GM23338 (cell line): ENCODE results near the gene RORC. TPM values are rescaled to one million over a fixed set of nuclear protein-coding genes. Genes with fewer than 3 reads are reported as not detected.
A peak's percentile ranks its signal among the peaks of the same experiment; 100 is the strongest.

Experiments
- ATAC-seq: fragments of 200-7000 bp; cut with Tn5 transposase; 3 replicates; pipeline ENCODE4 v1.9.1; 2020
- DNase-seq: peaks from one replicate; pipeline ENCODE4 v3.0.0-alpha.2; 2015; ENCODE audit warnings: low spot score
- H2AFZ ChIP-seq: fragments of 200-600 bp; sonication (generic); 2 replicates; pipeline ENCODE4 v1.8.0; 2016; ENCODE audit warnings: antibody characterized with exemption, mild to moderate bottlenecking, moderate library complexity
- H3F3A ChIP-seq: fragments of 200-600 bp; sonication (generic); replicated peaks from 2 replicates; pipeline ENCODE4 v1.8.0; 2017; ENCODE audit warnings: antibody characterized with exemption, mixed run types, low read depth
- H3K27ac ChIP-seq: fragments of 200-600 bp; sonication (generic); 2 replicates; pipeline ENCODE4 v1.6.1; 2016; ENCODE audit warnings: low read depth
- H3K27me3 ChIP-seq: fragments of 200-600 bp; sonication (generic); 2 replicates; pipeline ENCODE4 v1.8.0; 2016; ENCODE audit warnings: mild to moderate bottlenecking, mixed run types, moderate library complexity; ENCODE audit not compliant: insufficient read depth
- H3K36me3 ChIP-seq: fragments of 200-600 bp; sonication (generic); 2 replicates; pipeline ENCODE4 v1.8.0; 2016; ENCODE audit warnings: mild to moderate bottlenecking; ENCODE audit not compliant: insufficient read depth
- H3K4me1 ChIP-seq: fragments of 200-600 bp; sonication (generic); 2 replicates; pipeline ENCODE4 v1.8.0; 2016; ENCODE audit warnings: mild to moderate bottlenecking, moderate library complexity; ENCODE audit not compliant: insufficient read depth
- H3K4me2 ChIP-seq: fragments of 200-600 bp; sonication (generic); 2 replicates; pipeline ENCODE4 v1.7.1; 2017; ENCODE audit warnings: mixed run types
- H3K4me3 ChIP-seq: fragments of 200-600 bp; sonication (generic); 2 replicates; pipeline ENCODE4 v1.6.1; 2016; ENCODE audit warnings: mixed run types
- H3K79me2 ChIP-seq: fragments of 200-600 bp; sonication (generic); replicated peaks from 2 replicates; pipeline ENCODE4 v1.8.0; 2017; ENCODE audit warnings: mild to moderate bottlenecking; ENCODE audit not compliant: insufficient read depth
- H3K9me2 ChIP-seq: fragments of 200-600 bp; sonication (generic); 2 replicates; pipeline ENCODE4 v1.8.0; 2017; ENCODE audit not compliant: insufficient read depth
- H4K20me1 ChIP-seq: fragments of 200-600 bp; sonication (generic); replicated peaks from 2 replicates; pipeline ENCODE4 v1.8.0; 2017; ENCODE audit warnings: mild to moderate bottlenecking; ENCODE audit not compliant: insufficient read depth
- H3K27ac Mint-ChIP-seq: 2 replicates; pipeline ENCODE4 v1.8.0; 2020; ENCODE audit warnings: inconsistent platforms, mild to moderate bottlenecking, moderate library complexity, mixed read lengths
- H3K27me3 Mint-ChIP-seq: 3 replicates; pipeline ENCODE4 v1.8.0; 2022; ENCODE audit warnings: low read depth, mild to moderate bottlenecking, moderate library complexity, mixed read lengths, inconsistent platforms; ENCODE audit not compliant: insufficient read depth, poor library complexity
- H3K36me3 Mint-ChIP-seq: 3 replicates; pipeline ENCODE4 v1.8.0; 2021; ENCODE audit warnings: low read depth, mild to moderate bottlenecking, inconsistent platforms, moderate library complexity, mixed read lengths
- H3K4me1 Mint-ChIP-seq: 3 replicates; pipeline ENCODE4 v1.8.0; 2020; ENCODE audit warnings: mild to moderate bottlenecking, inconsistent platforms, mixed read lengths
- H3K4me3 Mint-ChIP-seq: 3 replicates; pipeline ENCODE4 v1.8.0; 2021; ENCODE audit warnings: moderate library complexity, mild to moderate bottlenecking, inconsistent platforms, mixed read lengths
- H3K9me3 Mint-ChIP-seq: 3 replicates; pipeline ENCODE4 v1.8.0; 2020; ENCODE audit warnings: moderate library complexity, mild to moderate bottlenecking, inconsistent platforms, mixed read lengths
- CREB1 ChIP-seq: fragments of 250-450 bp; sonication (Bioruptor Pico); IDR thresholded peaks from 2 replicates; pipeline ENCODE4 v1.5.0; 2020; ENCODE audit warnings: low read depth, mild to moderate bottlenecking, moderate library complexity
- EZH2 ChIP-seq: fragments of 200-600 bp; sonication (generic); IDR thresholded peaks from one replicate; pipeline ENCODE4 v1.8.0; 2017; ENCODE audit warnings: antibody characterized with exemption, mild to moderate bottlenecking, low read depth; ENCODE audit not compliant: unreplicated experiment
- JUNB ChIP-seq: IDR thresholded peaks from one replicate; pipeline ENCODE4 v1.6.1; 2016; ENCODE audit warnings: antibody characterized with exemption; ENCODE audit not compliant: unreplicated experiment
- NANOG ChIP-seq: IDR thresholded peaks from 2 replicates; pipeline ENCODE4 v1.6.1; 2016; ENCODE audit warnings: antibody characterized with exemption, borderline replicate concordance
- POLR2AphosphoS5 ChIP-seq: IDR thresholded peaks from 2 replicates; pipeline ENCODE4 v1.6.1; 2016; ENCODE audit warnings: antibody characterized with exemption, low read depth
- STAT1 ChIP-seq: IDR thresholded peaks from one replicate; pipeline ENCODE4 v1.6.1; 2016; ENCODE audit warnings: antibody characterized with exemption; ENCODE audit not compliant: unreplicated experiment
- ZNF114 ChIP-seq: fragments of 250-450 bp; sonication (Bioruptor Pico); IDR thresholded peaks from 2 replicates; pipeline ENCODE4 v1.5.0; 2020; ENCODE audit warnings: mild to moderate bottlenecking, moderate library complexity
- ZNF331 ChIP-seq: fragments of 250-450 bp; sonication (Bioruptor Pico); IDR thresholded peaks from 2 replicates; pipeline ENCODE4 v1.5.0; 2020; ENCODE audit warnings: low read depth, mild to moderate bottlenecking, moderate library complexity
- polyA plus RNA-seq: library from polyadenylated mRNA; unstranded; fragments of >200 nt; fragmentation: Nextera tagmentation; extraction: Ambion mirVana; gene quantifications from 2 replicates; pipeline ENCODE4 v1.2.1, GENCODE V29; 2016
- total RNA-seq: library from RNA; depleted of rRNA; stranded (reverse); fragments of >200 nt; shearing (Covaris generic); gene quantifications from 2 replicates; pipeline ENCODE4 v1.2.3, GENCODE V29; 2014
- TF ChIP-seq, protein P1 (sequence below): IDR thresholded peaks from 2 replicates; pipeline ENCODE4 v1.6.1; 2016; ENCODE audit warnings: antibody characterized with exemption
- TF ChIP-seq, protein P2 (sequence below), 2 experiments: fragments of 200-600 bp in 1 of 2; sonication (generic) in 1 of 2; conservative IDR thresholded peaks; 2 replicates each; pipeline versions ENCODE4 v1.5.1 to v1.6.1; 2016 to 2017; ENCODE audit warnings: antibody characterized with exemption in 2 of 2, low read depth in 2 of 2, mild to moderate bottlenecking in 2 of 2, moderate library complexity in 1 of 2
- TF ChIP-seq, protein P3 (sequence below): IDR thresholded peaks from one replicate; pipeline ENCODE4 v1.6.1; 2018; ENCODE audit warnings: antibody characterized with exemption; ENCODE audit not compliant: unreplicated experiment

Gene RORC
- total and polyA plus RNA-seq, 2 experiments from 2014 or later, result 0.29 to 0.97 TPM

DNA sequence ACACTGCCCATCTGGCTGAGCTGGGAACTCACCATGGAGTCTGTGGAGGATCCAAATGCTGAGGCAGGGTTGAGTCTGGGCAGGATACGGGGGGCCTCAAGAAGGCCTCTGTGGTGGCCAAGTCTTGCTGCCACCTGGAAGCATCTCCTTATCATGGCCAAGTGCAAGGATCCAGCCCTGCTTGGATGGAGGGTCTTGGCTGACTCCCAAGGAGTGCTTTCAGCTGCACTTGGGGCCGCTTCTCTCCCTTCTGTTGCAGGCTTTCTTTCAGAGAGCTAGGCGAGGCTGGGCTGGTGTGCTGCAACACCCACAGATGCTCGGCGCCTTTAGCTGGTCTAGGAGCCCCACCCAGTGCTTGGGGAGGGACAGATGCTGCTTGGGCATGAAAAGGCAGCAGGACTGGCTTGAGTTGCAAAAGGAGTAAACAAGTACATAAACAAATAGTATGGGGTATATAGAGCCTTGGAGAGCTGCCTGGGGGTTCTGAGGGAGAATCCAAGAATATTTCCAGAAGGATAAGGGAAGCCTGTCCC, 21.9 kb upstream of the RORC start, which contains the start of gene THEM5:
Gene THEM5, minus strand, starts transcription at position 302 of the 533 bp plus-strand sequence. Its CDS starts 147 bp downstream, at position 155.
- Histone ChIP-seq H2AFZ (no peak within 1 kb of the TSS), H3K27ac (no peak within 1 kb of the TSS), H4K20me1 (no peaks in the 10 kb centered on the region), H3K4me3 (no peak within 1 kb of the TSS), H3K36me3 (no peaks in the 10 kb centered on the region; the same call in 1 of the 2 replicates), H3K79me2 (no peaks in the 10 kb centered on the region), H3K9me2 (no peaks in the 10 kb centered on the region), H3K27me3 (peaks cover 15% of the 10 kb centered on the region), H3F3A (no peaks in the 10 kb centered on the region), H3K4me2 (no peak within 1 kb of the TSS), H3K4me1 (no peaks in the 10 kb centered on the region)
- Mint-ChIP-seq H3K4me3 (no peak within 1 kb of the TSS), H3K4me1 (no peaks in the 10 kb centered on the region), H3K9me3 (no peaks in the 10 kb centered on the region), H3K27ac (no peak within 1 kb of the TSS), H3K27me3 (peaks cover 28% of the 10 kb centered on the region), H3K36me3 (no peaks in the 10 kb centered on the region)
- TF ChIP-seq JUNB (no peak), ZNF114 (CRISPR knock-in tag) (no peak), EZH2 (no peak)
- TF ChIP-seq, protein P1, sequence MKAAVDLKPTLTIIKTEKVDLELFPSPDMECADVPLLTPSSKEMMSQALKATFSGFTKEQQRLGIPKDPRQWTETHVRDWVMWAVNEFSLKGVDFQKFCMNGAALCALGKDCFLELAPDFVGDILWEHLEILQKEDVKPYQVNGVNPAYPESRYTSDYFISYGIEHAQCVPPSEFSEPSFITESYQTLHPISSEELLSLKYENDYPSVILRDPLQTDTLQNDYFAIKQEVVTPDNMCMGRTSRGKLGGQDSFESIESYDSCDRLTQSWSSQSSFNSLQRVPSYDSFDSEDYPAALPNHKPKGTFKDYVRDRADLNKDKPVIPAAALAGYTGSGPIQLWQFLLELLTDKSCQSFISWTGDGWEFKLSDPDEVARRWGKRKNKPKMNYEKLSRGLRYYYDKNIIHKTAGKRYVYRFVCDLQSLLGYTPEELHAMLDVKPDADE, result no peak
- TF ChIP-seq, protein P2, sequence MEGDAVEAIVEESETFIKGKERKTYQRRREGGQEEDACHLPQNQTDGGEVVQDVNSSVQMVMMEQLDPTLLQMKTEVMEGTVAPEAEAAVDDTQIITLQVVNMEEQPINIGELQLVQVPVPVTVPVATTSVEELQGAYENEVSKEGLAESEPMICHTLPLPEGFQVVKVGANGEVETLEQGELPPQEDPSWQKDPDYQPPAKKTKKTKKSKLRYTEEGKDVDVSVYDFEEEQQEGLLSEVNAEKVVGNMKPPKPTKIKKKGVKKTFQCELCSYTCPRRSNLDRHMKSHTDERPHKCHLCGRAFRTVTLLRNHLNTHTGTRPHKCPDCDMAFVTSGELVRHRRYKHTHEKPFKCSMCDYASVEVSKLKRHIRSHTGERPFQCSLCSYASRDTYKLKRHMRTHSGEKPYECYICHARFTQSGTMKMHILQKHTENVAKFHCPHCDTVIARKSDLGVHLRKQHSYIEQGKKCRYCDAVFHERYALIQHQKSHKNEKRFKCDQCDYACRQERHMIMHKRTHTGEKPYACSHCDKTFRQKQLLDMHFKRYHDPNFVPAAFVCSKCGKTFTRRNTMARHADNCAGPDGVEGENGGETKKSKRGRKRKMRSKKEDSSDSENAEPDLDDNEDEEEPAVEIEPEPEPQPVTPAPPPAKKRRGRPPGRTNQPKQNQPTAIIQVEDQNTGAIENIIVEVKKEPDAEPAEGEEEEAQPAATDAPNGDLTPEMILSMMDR (conservative IDR thresholded peaks at IDR 0.05; ENCODE audit: low read depth in 2 of 2), result peak in 1 of 2 experiments; percentile 20; a peak in 1 of 4 replicates
- TF ChIP-seq, protein P3, sequence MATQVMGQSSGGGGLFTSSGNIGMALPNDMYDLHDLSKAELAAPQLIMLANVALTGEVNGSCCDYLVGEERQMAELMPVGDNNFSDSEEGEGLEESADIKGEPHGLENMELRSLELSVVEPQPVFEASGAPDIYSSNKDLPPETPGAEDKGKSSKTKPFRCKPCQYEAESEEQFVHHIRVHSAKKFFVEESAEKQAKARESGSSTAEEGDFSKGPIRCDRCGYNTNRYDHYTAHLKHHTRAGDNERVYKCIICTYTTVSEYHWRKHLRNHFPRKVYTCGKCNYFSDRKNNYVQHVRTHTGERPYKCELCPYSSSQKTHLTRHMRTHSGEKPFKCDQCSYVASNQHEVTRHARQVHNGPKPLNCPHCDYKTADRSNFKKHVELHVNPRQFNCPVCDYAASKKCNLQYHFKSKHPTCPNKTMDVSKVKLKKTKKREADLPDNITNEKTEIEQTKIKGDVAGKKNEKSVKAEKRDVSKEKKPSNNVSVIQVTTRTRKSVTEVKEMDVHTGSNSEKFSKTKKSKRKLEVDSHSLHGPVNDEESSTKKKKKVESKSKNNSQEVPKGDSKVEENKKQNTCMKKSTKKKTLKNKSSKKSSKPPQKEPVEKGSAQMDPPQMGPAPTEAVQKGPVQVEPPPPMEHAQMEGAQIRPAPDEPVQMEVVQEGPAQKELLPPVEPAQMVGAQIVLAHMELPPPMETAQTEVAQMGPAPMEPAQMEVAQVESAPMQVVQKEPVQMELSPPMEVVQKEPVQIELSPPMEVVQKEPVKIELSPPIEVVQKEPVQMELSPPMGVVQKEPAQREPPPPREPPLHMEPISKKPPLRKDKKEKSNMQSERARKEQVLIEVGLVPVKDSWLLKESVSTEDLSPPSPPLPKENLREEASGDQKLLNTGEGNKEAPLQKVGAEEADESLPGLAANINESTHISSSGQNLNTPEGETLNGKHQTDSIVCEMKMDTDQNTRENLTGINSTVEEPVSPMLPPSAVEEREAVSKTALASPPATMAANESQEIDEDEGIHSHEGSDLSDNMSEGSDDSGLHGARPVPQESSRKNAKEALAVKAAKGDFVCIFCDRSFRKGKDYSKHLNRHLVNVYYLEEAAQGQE, result no peak
- ATAC-seq (peak; percentile 47), DNase-seq (no peak)

DNA sequence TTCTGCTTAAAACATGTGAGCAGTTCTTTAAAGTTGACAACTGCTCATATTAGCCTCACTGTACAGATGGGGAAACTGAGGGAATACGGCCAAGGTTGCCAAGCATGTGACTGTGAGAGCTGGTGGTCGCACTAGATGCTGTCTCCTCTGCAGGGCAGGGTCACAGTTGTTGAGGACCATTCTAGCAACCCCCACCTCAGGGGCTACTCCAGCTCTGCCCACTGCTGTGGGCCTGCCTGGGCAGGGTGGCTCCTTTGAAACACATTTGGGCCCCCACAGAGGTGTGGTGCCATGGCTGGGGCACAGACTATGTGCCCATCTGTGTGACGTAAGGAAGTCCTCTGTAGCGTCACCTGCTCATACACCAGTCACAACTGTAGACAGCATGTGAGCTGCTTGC, 21.1 kb upstream of the RORC start:
- H3K9me2 ChIP-seq, result no peaks in the 10 kb centered on the region
- H3K27me3 Mint-ChIP-seq, result peaks cover 26% of the 10 kb centered on the region
- no peaks in the 10 kb centered on the region for H3K36me3 Mint-ChIP-seq

More for the DNA sequence above, 21.1 kb upstream of the RORC start:
- H3K4me3 Mint-ChIP-seq, result no peak overlapping the region
- Histone ChIP-seq H3F3A (no peaks in the 10 kb centered on the region), H3K27me3 (peaks cover 7% of the 10 kb centered on the region), H3K79me2 (no peaks in the 10 kb centered on the region), H3K4me3 (no peak overlapping the region), H2AFZ (no peak overlapping the region), H3K4me1 (no peaks in the 10 kb centered on the region), H3K4me2 (no peak overlapping the region), H4K20me1 (no peaks in the 10 kb centered on the region), H3K27ac (no peak overlapping the region), H3K36me3 (no peaks in the 10 kb centered on the region; the same call in 1 of the 2 replicates)
- H3K27ac Mint-ChIP-seq, result no peak overlapping the region
- ATAC-seq (no peak), DNase-seq (no peak)
- H3K9me3 Mint-ChIP-seq, result no peaks in the 10 kb centered on the region
- TF ChIP-seq, protein P2 (conservative IDR thresholded peaks at IDR 0.05; ENCODE audit: low read depth in 2 of 2), result no peak
- TF ChIP-seq ZNF331 (CRISPR knock-in tag) (no peak), CREB1 (CRISPR knock-in tag) (no peak), EZH2 (no peak), JUNB (no peak), POLR2AphosphoS5 (no peak), ZNF114 (CRISPR knock-in tag) (no peak), NANOG (no peak), STAT1 (no peak)
- TF ChIP-seq, protein P1, result no peak
- no peaks in the 10 kb centered on the region for H3K4me1 Mint-ChIP-seq
